Testis (tissue), 2 donors: Measurements from ENCODE around the gene SPDYE16.
"Not testable (repeated sequence)": the region's sequence is repeated elsewhere in the genome, so short reads cannot be mapped to it uniquely, and the experiment has no call there.

Experiments used
- CTCF ChIP-seq, 3 experiments: fragments of 450-650 bp in 2 of 3; fragments of 200-600 bp in 1 of 3; sonication (generic) in 1 of 3; IDR thresholded peaks; one replicate each; pipeline ENCODE4 v1.5.1; 2016 to 2019; ENCODE audit warnings: antibody characterized with exemption in 3 of 3, mild to moderate bottlenecking in 2 of 3, moderate library complexity in 1 of 3
- POLR2A ChIP-seq: fragments of 450-650 bp; IDR thresholded peaks from one replicate; pipeline ENCODE4 v1.6.1; 2017; ENCODE audit warnings: antibody characterized with exemption, mild to moderate bottlenecking, moderate library complexity

- TF ChIP-seq CTCF (IDR thresholded peaks at IDR 0.05); POLR2A: not testable (repeated sequence)
Measured at GRCh38 chr7:76570324-76570775, 27.3 kb upstream of the SPDYE16 start.
